Brain microvascular endothelial cell (primary cell): ENCODE results near the gene CLDN22.

Experiments used
- DNase-seq: peaks from one replicate; pipeline ENCODE4 v3.0.0-alpha.2; 2020
- H3K27ac ChIP-seq: fragments of 250-450 bp; sonication (Bioruptor Pico); 2 replicates; pipeline ENCODE4 v1.5.1; 2020; ENCODE audit warnings: mild to moderate bottlenecking, moderate library complexity
- H3K27me3 ChIP-seq: fragments of 250-450 bp; sonication (Bioruptor Pico); replicated peaks from 2 replicates; pipeline ENCODE4 v1.5.1; 2020; ENCODE audit warnings: mild to moderate bottlenecking
- H3K36me3 ChIP-seq: fragments of 250-450 bp; sonication (Bioruptor Pico); replicated peaks from 2 replicates; pipeline ENCODE4 v1.5.1; 2020; ENCODE audit warnings: mild to moderate bottlenecking
- H3K4me3 ChIP-seq: 2 replicates; pipeline ENCODE4 v1.5.1; 2011; ENCODE audit warnings: low read depth, mild to moderate bottlenecking, control low read depth, low read length, moderate library complexity
- in situ Hi-C: cut with HindIII; loops from 2 replicates; pipeline ENCODE4 v1.10.0; 2017; ENCODE audit warnings: low sequenced_read_pairs, low pct_ligation_motif_present
- TF ChIP-seq, protein P1 (sequence below): IDR thresholded peaks from 2 replicates; pipeline ENCODE4 v1.5.1; 2011; ENCODE audit warnings: low read depth, mild to moderate bottlenecking, moderate library complexity, low read length, control low read depth, inconsistent platforms; ENCODE audit errors: missing control alignments

CLDN22 gene

GRCh38 chr4:183355405-183355804 is 35.3 kb upstream of the CLDN22 start:
- Histone ChIP-seq H3K4me3 (no peak overlapping the region), H3K27me3 (no peaks in the 10 kb centered on the region), H3K27ac (no peak overlapping the region), H3K36me3 (no peaks in the 10 kb centered on the region)
- DNase-seq, result peak; percentile 62
- TF ChIP-seq, protein P1, sequence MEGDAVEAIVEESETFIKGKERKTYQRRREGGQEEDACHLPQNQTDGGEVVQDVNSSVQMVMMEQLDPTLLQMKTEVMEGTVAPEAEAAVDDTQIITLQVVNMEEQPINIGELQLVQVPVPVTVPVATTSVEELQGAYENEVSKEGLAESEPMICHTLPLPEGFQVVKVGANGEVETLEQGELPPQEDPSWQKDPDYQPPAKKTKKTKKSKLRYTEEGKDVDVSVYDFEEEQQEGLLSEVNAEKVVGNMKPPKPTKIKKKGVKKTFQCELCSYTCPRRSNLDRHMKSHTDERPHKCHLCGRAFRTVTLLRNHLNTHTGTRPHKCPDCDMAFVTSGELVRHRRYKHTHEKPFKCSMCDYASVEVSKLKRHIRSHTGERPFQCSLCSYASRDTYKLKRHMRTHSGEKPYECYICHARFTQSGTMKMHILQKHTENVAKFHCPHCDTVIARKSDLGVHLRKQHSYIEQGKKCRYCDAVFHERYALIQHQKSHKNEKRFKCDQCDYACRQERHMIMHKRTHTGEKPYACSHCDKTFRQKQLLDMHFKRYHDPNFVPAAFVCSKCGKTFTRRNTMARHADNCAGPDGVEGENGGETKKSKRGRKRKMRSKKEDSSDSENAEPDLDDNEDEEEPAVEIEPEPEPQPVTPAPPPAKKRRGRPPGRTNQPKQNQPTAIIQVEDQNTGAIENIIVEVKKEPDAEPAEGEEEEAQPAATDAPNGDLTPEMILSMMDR, result no peak
- in situ Hi-C loops, result no loop called here

- H3K36me3 ChIP-seq, result no peaks in the 10 kb centered on the region
- no peak for DNase-seq
- H3K4me3 ChIP-seq, result no peak overlapping the region
- TF ChIP-seq, protein P1, result no peak
- in situ Hi-C loops, result no loop called here
- no peak overlapping the region for H3K27ac ChIP-seq
- no peaks in the 10 kb centered on the region for H3K27me3 ChIP-seq
These were observed 34.1 kb upstream of the CLDN22 start for GRCh38 chr4:183354219-183354618.

DNA sequence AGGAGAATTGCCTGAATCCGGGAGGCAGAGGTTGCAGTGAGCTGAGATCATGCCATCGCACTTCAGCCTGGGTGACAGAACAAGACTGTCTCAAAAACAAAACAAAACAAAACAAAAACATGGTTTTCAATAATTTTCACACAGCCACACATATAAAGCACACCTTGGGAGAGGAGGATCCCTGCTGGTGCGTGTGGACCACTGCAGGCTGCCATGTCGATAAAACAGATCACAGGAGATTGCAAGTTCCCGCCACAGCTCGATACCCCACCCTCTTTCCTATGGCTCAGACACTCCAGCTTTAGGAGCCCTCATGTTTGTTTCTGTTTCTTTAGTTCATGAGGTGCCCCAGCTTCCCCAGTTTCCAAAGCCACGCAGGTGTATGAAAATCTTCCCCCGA is 33.5 kb upstream of the CLDN22 start:
- no peak overlapping the region for H3K27ac ChIP-seq
- no peak overlapping the region for H3K4me3 ChIP-seq
- in situ Hi-C loops, result no loop called here
- DNase-seq, result no peak
- H3K36me3 ChIP-seq, result no peaks in the 10 kb centered on the region
- H3K27me3 ChIP-seq, result no peaks in the 10 kb centered on the region
- TF ChIP-seq, protein P1, result peak; percentile 15

- no peaks in the 10 kb centered on the region for H3K27me3 ChIP-seq
These were observed 32.5 kb upstream of the CLDN22 start for GRCh38 chr4:183352546-183352945.

DNA sequence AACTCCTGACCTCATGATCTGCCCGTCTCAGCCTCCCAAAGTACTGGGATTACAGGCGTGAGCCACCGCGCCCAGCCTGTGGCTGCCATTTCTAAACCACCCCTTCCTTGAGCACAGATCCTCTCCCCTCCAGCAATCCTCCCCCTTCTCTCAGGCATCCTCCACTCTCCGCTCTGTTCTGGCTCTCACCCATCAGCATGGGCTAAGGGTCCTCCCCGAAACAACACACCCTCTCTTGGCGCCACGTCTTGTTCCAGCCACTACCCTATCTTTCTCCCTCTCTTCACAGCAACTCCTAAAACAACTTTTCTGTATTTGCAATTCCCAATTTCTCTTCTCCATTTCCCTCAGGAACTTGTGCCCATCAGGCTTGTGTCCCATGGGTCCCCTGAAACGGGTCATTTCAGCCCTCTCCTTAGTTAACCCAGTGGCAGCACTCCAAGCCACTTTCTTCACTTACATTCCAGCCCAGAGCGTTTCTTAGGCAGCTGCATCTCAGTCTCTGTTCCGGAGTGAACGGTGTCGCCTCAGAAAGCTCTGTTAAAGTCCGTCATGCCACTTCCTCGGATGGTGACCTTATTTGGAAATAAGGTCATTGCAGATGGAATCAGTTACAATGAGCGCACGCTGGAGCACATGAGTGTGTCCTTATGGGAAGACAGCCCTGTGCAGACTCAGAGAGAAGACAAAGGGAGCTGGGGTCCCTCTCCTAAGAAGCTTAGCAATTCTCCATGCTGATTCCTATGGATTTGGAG is 30.4 kb upstream of the CLDN22 start:
- in situ Hi-C loops, result no loop called here
- Histone ChIP-seq H3K27ac (no peak overlapping the region), H3K36me3 (no peaks in the 10 kb centered on the region), H3K27me3 (no peaks in the 10 kb centered on the region), H3K4me3 (no peak overlapping the region)
- TF ChIP-seq, protein P1, result no peak
- DNase-seq, result no peak

More at GRCh38 chr4:183352546-183352945, 32.5 kb upstream of the CLDN22 start:
- H3K27ac ChIP-seq, result no peak overlapping the region
- H3K36me3 ChIP-seq, result no peaks in the 10 kb centered on the region
- in situ Hi-C loops, result no loop called here
- H3K4me3 ChIP-seq, result no peak overlapping the region
- TF ChIP-seq, protein P1, result no peak
- no peak for DNase-seq

- Histone ChIP-seq H3K27ac (no peak overlapping the region), H3K36me3 (no peaks in the 10 kb centered on the region), H3K27me3 (no peaks in the 10 kb centered on the region), H3K4me3 (no peak overlapping the region)
- DNase-seq, result no peak
- TF ChIP-seq, protein P1, result no peak
- in situ Hi-C loops, result no loop called here
These were observed 29.6 kb upstream of the CLDN22 start for GRCh38 chr4:183349673-183350072.
